H1 (cell line): ENCODE measurements around the gene TGIF1.

Experiments
- BCL11A ChIP-seq, 2 experiments: IDR thresholded peaks; one replicate each; pipeline ENCODE4 v1.6.1; 2011; ENCODE audit warnings: low read depth in 2 of 2, low read length in 2 of 2, mild to moderate bottlenecking in 2 of 2
- CHD2 ChIP-seq: IDR thresholded peaks from 2 replicates; pipeline ENCODE4 v1.6.1; 2012; ENCODE audit warnings: low read length, improper control_type of control experiment
- EZH2 ChIP-seq: fragments of 200-600 bp; sonication (generic); IDR thresholded peaks from 2 replicates; pipeline ENCODE4 v1.7.1; 2012; ENCODE audit warnings: low read depth, mild to moderate bottlenecking, moderate library complexity, low read length, inconsistent platforms; ENCODE audit not compliant: severe bottlenecking
- GTF2F1 ChIP-seq: IDR thresholded peaks from 2 replicates; pipeline ENCODE4 v1.6.1; 2012; ENCODE audit warnings: low read depth, low read length, improper control_type of control experiment, borderline replicate concordance
- KDM5A ChIP-seq: fragments of 200-600 bp; IDR thresholded peaks from 2 replicates; pipeline ENCODE4 v1.7.1; 2012; ENCODE audit warnings: mild to moderate bottlenecking, low read length, inconsistent platforms, mixed read lengths
- POLR2A ChIP-seq, 2 experiments: IDR thresholded peaks; 1 replicate in 1 of 2; 2 replicates in 1 of 2; pipeline ENCODE4 v1.6.1; 2011; ENCODE audit warnings: low read depth in 2 of 2, low read length in 2 of 2, mild to moderate bottlenecking in 2 of 2; ENCODE audit errors: control extremely low read depth in 1 of 2
- POLR2AphosphoS5 ChIP-seq: IDR thresholded peaks from 2 replicates; pipeline ENCODE4 v1.6.1; 2011; ENCODE audit warnings: low read depth, low read length
- RAD21 ChIP-seq, 2 experiments: IDR thresholded peaks in 1 of 2; conservative IDR thresholded peaks in 1 of 2; 2 replicates each; pipeline ENCODE4 v1.6.1; 2011; ENCODE audit warnings: low read depth in 2 of 2, low read length in 2 of 2, improper control_type of control experiment in 1 of 2, inconsistent platforms in 1 of 2, mild to moderate bottlenecking in 1 of 2, moderate library complexity in 1 of 2
- RXRA ChIP-seq: IDR thresholded peaks from 2 replicates; pipeline ENCODE4 v1.6.1; 2011; ENCODE audit warnings: low read depth, mild to moderate bottlenecking, low read length, moderate library complexity; ENCODE audit not compliant: insufficient read depth
- TEAD4 ChIP-seq: IDR thresholded peaks from 2 replicates; pipeline ENCODE4 v1.6.1; 2012; ENCODE audit warnings: low read depth, low read length, inconsistent platforms, mixed read lengths
- YY1 ChIP-seq: IDR thresholded peaks from 2 replicates; pipeline ENCODE4 v1.6.1; 2011; ENCODE audit warnings: low read depth, mild to moderate bottlenecking, low read length
- TF ChIP-seq, protein P1 (sequence below): IDR thresholded peaks from 2 replicates; pipeline ENCODE4 v1.6.1; 2011; ENCODE audit warnings: low read depth, mild to moderate bottlenecking, low read length; ENCODE audit not compliant: insufficient read depth
- TF ChIP-seq, protein P2 (sequence below): IDR thresholded peaks from 2 replicates; pipeline ENCODE4 v1.6.1; 2011; ENCODE audit warnings: low read length, improper control_type of control experiment
- TF ChIP-seq, protein P3 (sequence below), 3 experiments: IDR thresholded peaks; 1 replicate in 2 of 3; 2 replicates in 1 of 3; pipeline versions ENCODE4 v1.5.1 to v1.6.1; 2011; ENCODE audit warnings: low read length in 3 of 3, mild to moderate bottlenecking in 3 of 3, inconsistent platforms in 2 of 3, low read depth in 1 of 3, moderate library complexity in 1 of 3; ENCODE audit not compliant: insufficient read depth in 1 of 3; ENCODE audit errors: control extremely low read depth in 1 of 3

DNA sequence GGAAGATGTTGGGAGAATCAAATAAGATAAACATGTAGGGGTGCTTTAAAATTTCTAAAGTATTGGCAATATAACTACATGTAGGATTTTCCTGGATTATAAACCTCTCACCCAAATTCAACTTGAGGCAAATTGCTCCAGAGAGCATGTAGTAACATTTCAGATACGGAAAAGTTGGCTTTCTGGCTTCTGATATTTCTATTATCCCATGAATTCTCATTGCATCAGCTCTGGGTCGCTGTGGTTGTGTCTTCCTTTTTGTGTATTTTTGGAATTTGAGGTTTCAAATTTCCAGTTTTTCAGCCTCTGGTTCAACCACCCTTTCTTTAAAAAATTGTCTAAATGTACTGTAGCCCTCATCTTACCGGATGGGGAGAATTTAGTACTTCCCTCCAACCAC lies 32.3 kb downstream of the TGIF1 start:
- TF ChIP-seq RXRA = no peak
- TF ChIP-seq, protein P1, sequence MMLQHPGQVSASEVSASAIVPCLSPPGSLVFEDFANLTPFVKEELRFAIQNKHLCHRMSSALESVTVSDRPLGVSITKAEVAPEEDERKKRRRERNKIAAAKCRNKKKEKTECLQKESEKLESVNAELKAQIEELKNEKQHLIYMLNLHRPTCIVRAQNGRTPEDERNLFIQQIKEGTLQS = no peak
- TF ChIP-seq, protein P2, sequence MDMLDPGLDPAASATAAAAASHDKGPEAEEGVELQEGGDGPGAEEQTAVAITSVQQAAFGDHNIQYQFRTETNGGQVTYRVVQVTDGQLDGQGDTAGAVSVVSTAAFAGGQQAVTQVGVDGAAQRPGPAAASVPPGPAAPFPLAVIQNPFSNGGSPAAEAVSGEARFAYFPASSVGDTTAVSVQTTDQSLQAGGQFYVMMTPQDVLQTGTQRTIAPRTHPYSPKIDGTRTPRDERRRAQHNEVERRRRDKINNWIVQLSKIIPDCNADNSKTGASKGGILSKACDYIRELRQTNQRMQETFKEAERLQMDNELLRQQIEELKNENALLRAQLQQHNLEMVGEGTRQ = no peak
- no peak for TF ChIP-seq CHD2
- TF ChIP-seq, protein P3, sequence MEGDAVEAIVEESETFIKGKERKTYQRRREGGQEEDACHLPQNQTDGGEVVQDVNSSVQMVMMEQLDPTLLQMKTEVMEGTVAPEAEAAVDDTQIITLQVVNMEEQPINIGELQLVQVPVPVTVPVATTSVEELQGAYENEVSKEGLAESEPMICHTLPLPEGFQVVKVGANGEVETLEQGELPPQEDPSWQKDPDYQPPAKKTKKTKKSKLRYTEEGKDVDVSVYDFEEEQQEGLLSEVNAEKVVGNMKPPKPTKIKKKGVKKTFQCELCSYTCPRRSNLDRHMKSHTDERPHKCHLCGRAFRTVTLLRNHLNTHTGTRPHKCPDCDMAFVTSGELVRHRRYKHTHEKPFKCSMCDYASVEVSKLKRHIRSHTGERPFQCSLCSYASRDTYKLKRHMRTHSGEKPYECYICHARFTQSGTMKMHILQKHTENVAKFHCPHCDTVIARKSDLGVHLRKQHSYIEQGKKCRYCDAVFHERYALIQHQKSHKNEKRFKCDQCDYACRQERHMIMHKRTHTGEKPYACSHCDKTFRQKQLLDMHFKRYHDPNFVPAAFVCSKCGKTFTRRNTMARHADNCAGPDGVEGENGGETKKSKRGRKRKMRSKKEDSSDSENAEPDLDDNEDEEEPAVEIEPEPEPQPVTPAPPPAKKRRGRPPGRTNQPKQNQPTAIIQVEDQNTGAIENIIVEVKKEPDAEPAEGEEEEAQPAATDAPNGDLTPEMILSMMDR (IDR thresholded peaks at IDR 0.05; ENCODE audit: control extremely low read depth in 1 of 3, insufficient read depth in 1 of 3, low read depth in 1 of 3, low read length in 3 of 3) = no peak
- TF ChIP-seq RAD21 (IDR thresholded peaks at IDR 0.05 in 1 of 2, conservative IDR thresholded peaks at IDR 0.05 in 1 of 2; ENCODE audit: low read depth in 2 of 2, low read length in 2 of 2) = no peak
- no peak for TF ChIP-seq GTF2F1
- no peak for TF ChIP-seq BCL11A (IDR thresholded peaks at IDR 0.05; ENCODE audit: low read depth in 2 of 2, low read length in 2 of 2)
- no peak for TF ChIP-seq POLR2A (IDR thresholded peaks at IDR 0.05; ENCODE audit: control extremely low read depth in 1 of 2, low read depth in 2 of 2, low read length in 2 of 2)
- no peak for TF ChIP-seq EZH2
- TF ChIP-seq KDM5A = no peak
- no peak for TF ChIP-seq POLR2AphosphoS5
- no peak for TF ChIP-seq YY1
- no peak for TF ChIP-seq TEAD4
